NOMO-1 (cell line): ENCODE measurements around the gene LRRC8D.
"Not testable (repeated sequence)": the region's sequence is repeated elsewhere in the genome, so short reads cannot be mapped to it uniquely, and the experiment has no call there.

ENCODE experiments used
- DNase-seq, 2 experiments: peaks; one replicate each; lab custom pipeline; 2025; ENCODE audit not compliant: unreplicated experiment in 2 of 2; lab: John Stamatoyannopoulos, UW

LRRC8D gene

GRCh38 chr1:89908672-89909436, 88.0 kb downstream of the LRRC8D start:
- DNase-seq = peak; percentile 78 to 91

GRCh38 chr1:89910268-89910667, 89.4 kb downstream of the LRRC8D start:
- DNase-seq = no peak

- DNase-seq = no peak
These were observed 89.9 kb downstream of the LRRC8D start for GRCh38 chr1:89910780-89911179.

DNA sequence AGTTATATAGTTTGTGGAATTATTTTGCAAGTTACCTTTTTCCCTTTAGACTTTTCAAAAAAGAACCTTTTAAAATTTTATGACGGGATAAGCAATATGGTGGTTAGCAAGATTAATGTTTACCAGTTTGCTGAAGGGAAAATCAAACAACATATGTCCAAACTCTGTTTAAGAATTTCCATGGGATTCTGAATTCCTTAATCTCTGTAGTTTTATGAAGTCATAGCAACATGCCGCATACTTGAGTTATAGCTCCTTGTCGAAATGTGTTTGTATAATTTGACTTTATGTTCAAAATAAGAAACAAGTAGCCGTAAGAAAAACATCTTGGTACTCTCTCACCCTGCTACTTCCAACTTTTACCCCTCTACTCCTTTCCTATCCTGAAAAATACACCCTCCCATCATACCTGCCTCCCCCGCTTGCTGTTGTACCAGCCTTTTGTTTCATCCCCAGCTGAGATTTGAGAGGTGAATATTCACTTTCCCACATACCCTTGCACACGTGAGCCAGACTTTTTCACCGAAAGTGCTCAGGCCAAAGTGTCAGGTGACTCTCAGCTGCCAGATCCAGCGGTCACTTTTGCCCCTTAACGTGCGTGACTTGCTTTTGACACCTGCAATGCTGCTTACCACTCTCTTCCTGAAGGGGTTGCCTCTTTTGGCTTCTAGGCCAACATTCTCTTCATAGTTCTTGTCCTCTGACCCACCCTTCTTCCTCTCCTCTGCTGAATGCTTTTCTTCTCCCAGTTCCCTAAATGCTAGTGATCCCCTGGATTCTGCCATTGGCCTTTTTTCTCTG, 90.6 kb downstream of the LRRC8D start:
- DNase-seq = no peak

DNA sequence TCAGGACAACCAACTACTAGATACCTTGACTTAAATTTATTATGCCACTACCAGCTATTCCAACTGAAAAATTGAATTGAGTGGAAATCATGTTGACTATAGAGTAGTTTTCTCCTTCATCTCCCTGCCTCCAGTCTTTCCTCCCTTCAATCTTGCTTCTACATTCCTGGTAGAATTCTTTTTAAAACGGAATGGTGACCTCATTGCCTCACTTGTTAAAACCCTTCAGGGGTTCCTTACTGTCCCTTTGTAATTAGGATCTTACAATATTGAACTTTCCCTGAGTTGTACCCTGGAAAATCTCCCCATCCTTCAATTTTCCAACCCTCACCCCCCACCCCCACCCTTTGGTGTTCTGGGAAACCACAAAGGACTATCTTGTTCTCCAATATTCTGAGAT, 91.2 kb downstream of the LRRC8D start:
- DNase-seq = no peak

DNA sequence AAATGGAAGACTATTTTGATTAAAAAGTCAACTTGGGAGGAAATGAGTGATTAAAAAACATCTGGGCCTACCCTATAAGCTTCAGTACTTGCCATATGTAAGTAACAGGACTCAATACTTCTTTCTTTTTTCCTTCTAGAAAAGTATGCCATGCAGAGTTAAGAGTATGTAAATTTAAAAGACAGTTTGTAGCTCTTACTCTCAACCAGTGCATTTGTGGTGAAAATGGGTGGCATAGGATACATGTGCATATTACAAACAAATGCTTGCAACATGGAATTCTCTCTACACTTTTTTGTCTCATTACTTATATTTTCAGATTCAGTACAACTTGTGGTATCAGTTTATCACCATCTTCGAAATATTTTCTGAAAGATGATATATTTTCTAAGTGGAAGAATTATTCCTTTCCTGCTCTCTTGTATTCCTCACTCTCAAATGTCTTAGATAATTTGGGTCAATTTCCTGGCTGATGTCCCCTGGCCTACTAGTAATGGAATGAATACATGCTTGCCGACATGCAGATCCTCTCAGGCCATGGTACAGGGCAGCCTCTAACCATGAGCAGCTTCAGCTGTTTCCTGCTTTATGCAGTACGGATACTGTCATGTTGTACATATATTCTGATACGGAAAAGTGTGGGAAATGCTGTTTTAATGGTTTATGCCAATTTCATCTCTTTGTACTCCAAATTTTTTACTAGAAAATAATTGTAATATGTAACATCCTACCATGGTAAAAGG, 92.7 kb downstream of the LRRC8D start:
- no peak for DNase-seq

DNA sequence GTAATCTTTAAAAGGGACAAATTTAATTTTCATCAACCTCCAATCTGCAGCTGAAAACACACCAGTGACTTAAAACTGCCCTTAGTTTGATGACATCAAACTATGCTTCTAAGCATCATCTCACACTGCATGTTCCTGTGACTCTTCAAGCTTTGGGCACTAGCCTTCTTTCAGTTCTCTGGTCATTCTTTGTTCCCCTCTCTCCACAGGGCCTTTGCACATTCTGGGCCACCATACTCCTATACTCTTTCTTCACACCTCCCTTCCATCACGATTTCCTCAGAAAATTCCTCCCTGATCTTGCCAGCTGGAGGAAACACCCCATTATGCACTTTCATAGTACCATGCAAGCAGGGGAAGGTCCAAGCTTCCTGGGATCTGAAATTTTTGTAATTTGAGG, 96.5 kb downstream of the LRRC8D start:
- DNase-seq = no peak

DNA sequence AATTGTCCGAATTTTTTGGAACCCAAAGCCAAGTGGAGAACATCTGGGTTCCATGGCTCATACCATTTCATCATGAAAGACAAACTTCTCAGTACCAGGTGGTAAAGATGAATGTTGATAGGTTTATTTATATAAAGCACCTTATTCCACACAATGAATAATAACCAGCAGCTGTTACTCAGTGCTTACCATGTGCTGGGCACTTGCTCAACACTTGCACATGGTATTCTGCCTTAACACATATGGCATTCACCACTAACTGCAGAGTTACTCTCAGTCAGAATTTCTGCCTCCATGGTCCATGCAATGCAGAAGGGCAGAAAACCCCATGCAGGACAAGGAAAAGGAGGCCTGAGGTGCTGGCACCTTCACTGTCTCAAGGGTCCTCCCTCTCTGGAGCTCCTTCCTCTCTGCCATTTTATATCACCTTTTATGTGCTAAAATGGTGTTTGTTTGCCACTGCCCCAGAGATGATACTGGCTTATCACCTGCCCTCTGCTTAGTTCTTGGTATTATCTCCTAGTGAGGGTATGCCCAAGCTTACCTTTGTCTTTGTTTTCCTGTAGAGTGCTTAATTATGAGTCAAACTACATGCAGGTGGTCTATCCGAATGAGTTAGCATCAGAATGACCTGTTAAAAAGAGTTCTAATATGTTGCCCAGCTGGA, 97.4 kb downstream of the LRRC8D start:
- DNase-seq = no peak

GRCh38 chr1:89918794-89919155, 97.9 kb downstream of the LRRC8D start:
- DNase-seq = no peak

DNA sequence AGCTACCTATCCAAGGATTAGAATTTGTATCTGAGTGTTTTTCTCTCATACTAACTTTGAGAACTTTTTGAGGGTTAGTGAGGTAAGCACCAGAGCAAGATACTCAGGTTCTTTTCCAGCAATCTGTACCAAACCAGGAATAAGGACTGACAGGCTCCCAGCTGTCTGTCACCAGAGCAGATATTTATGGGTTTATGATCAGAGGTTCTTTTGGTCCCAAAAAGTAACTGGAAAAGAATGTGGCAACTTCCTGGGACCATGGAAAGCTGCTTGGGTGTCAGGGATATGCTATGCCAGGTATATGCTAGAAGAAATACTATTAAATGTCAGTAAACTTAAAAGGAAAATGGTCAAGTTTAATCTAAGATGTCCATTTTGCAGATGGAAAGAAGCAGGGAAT, 98.3 kb downstream of the LRRC8D start:
- DNase-seq = no peak

DNA sequence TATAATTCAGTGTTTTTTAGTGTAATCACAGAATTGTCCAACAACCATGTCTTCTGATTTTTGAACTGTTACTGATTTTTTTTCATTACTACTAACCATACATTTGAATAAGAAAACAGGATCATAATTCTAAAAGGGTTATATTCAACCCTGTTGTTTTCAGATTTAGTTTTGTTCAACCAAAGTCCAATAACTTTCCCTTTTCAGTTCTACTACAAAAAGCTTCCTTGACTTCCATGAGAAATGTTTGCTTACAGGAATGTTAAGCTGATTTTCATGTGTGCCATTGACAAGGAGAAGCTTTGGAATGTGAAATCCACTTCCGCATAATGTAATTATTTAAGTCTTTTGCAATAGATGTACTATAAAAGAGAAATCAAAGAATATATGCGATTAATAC, 102.1 kb downstream of the LRRC8D start:
- DNase-seq = no peak

- no peak for DNase-seq
These were observed 102.7 kb downstream of the LRRC8D start for GRCh38 chr1:89923517-89923916.

GRCh38 chr1:89924075-89924474, 103.2 kb downstream of the LRRC8D start:
- not testable (repeated sequence) for DNase-seq

GRCh38 chr1:89927049-89927448, 106.2 kb downstream of the LRRC8D start:
- DNase-seq = no peak

GRCh38 chr1:89927478-89927877, 106.6 kb downstream of the LRRC8D start:
- DNase-seq = no peak

DNA sequence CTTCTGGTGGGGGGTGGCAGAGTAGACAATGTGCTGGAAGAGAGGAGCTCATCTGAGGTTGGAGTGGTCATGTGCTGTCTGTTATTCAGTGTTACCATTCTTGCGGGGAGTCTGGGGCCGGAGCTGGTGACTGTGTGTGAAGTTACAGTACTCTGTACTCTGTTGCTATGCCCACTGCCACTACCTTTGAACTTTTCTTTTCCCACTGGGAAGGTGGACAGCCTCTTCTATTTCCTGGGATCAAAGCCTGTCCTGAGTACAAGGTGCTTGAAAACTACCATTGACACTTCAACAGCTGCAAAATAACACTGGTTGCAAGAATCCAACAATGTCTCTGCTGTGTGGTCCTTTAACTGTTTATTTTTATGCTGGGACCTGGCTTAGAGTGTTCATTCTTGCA, 107.7 kb downstream of the LRRC8D start:
- no peak for DNase-seq

DNA sequence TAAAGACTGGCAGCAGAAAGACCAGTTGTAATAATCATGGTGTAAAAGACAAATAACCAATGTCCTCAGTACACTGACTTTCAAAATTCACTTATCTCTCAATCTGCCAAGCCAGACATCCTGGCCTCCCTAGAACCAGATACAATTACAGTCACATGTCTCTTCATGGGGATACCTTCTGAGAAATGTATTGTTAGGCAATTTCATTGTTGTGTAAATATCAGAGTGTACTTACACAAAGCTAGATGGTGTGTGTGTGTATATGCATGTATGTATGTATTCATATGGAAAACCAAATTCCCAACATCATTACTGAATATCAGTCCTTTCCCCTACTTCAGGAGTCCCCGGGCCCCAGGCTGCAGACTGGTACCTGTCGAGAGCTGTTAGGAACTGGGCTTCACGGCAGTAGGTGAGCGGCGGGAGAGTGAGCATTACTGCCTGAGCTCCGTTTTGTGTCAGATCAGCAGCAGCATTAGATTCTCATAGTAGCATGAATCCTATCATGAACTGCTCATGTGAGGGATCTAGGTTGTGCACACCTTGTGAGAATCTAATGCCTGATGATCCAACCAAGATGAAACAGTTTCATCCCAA, 108.7 kb downstream of the LRRC8D start:
- DNase-seq = no peak

GRCh38 chr1:89930579-89930978, 109.7 kb downstream of the LRRC8D start:
- DNase-seq = no peak

DNA sequence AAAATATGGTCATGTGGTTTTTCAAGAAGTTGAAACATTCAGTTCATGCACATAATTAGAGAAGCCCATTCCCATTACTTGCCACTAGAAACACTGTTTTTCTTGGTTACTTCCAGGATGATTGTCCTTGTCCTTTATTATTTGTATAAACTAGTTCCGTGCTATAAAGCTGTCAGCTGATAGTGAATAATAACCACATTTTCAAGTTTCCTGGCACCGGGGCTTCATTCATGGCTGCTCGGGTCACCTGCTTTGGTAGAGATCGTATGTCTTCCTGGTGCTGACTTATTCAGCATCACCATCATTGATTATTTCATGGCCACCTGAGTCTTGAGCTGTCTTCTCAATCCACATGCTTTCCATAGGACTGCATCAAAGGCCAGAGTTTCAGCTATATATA, 111.1 kb downstream of the LRRC8D start:
- no peak for DNase-seq

GRCh38 chr1:89932598-89933364, 111.9 kb downstream of the LRRC8D start:
- no peak for DNase-seq
